Keratinocyte (primary cell): ENCODE data around the gene CACNA2D2. TPM values are rescaled to one million over a fixed set of nuclear protein-coding genes. Genes with fewer than 3 reads are reported as not detected.
A peak's percentile ranks its signal among the peaks of the same experiment; 100 is the strongest.

Experiments used
- DNase-seq: peaks from one replicate; pipeline ENCODE4 v3.0.0-alpha.2; 2011; ENCODE audit warnings: low read depth, missing footprints, low spot score
- FAIRE-seq: peaks from 2 replicates; lab custom pipeline; 2011; peaks lifted over from hg19 to GRCh38; lab: Jason Lieb, UNC
- H2AFZ ChIP-seq: 2 replicates; pipeline ENCODE4 v1.6.0; 2012; ENCODE audit warnings: low read length, control low read depth, inconsistent platforms; ENCODE audit not compliant: control insufficient read depth
- H3K27ac ChIP-seq: 2 replicates; pipeline ENCODE4 v1.5.1; 2011; ENCODE audit warnings: low read length; ENCODE audit not compliant: control insufficient read depth, insufficient read depth
- H3K27me3 ChIP-seq: 3 replicates; pipeline ENCODE4 v1.6.0; 2011; ENCODE audit warnings: low read length; ENCODE audit not compliant: control insufficient read depth, insufficient read depth; ENCODE audit errors: extremely low read depth
- H3K36me3 ChIP-seq, 2 experiments: 2 replicates in 1 of 2; 3 replicates in 1 of 2; pipeline ENCODE4 v1.5.1; 2011; ENCODE audit warnings: low read length in 2 of 2, mild to moderate bottlenecking in 1 of 2; ENCODE audit not compliant: control insufficient read depth in 2 of 2, insufficient read depth in 2 of 2; ENCODE audit errors: extremely low read depth in 1 of 2
- H3K4me1 ChIP-seq: 3 replicates; pipeline ENCODE4 v1.5.1; 2011; ENCODE audit warnings: low read length; ENCODE audit not compliant: control insufficient read depth, insufficient read depth; ENCODE audit errors: extremely low read depth
- H3K4me2 ChIP-seq: 3 replicates; pipeline ENCODE4 v1.6.0; 2011; ENCODE audit warnings: low read depth, low read length; ENCODE audit not compliant: control insufficient read depth, insufficient read depth; ENCODE audit errors: extremely low read depth
- H3K4me3 ChIP-seq, 3 experiments: fragments of 200-600 bp in 1 of 3; sonication (generic) in 1 of 3; 2 replicates in 2 of 3; 3 replicates in 1 of 3; pipeline ENCODE4 v1.5.1; 2011 to 2016; ENCODE audit warnings: low read length in 3 of 3, mild to moderate bottlenecking in 3 of 3, control low read depth in 2 of 3, inconsistent platforms in 1 of 3, low read depth in 1 of 3, mixed read lengths in 1 of 3, mixed run types in 1 of 3, moderate library complexity in 1 of 3; ENCODE audit not compliant: control insufficient read depth in 2 of 3, insufficient read depth in 2 of 3; ENCODE audit errors: extremely low read depth in 1 of 3
- H3K79me2 ChIP-seq: 2 replicates; pipeline ENCODE4 v1.6.0; 2012; ENCODE audit warnings: low read length; ENCODE audit not compliant: control insufficient read depth, insufficient read depth
- H3K9ac ChIP-seq: 3 replicates; pipeline ENCODE4 v1.6.0; 2011; ENCODE audit warnings: low read length; ENCODE audit not compliant: control insufficient read depth, insufficient read depth; ENCODE audit errors: extremely low read depth
- H3K9me1 ChIP-seq: 3 replicates; pipeline ENCODE4 v1.6.0; 2011; ENCODE audit warnings: low read length; ENCODE audit not compliant: control insufficient read depth, insufficient read depth; ENCODE audit errors: extremely low read depth
- H3K9me3 ChIP-seq: 2 replicates; pipeline ENCODE4 v1.5.1; 2012; ENCODE audit warnings: low read depth, low read length; ENCODE audit not compliant: control insufficient read depth
- H4K20me1 ChIP-seq: 3 replicates; pipeline ENCODE4 v1.6.0; 2011; ENCODE audit warnings: low read length; ENCODE audit not compliant: control insufficient read depth, insufficient read depth; ENCODE audit errors: extremely low read depth
- EZH2 ChIP-seq: IDR thresholded peaks from one replicate; pipeline ENCODE4 v1.6.1; 2012; ENCODE audit warnings: inconsistent platforms, mild to moderate bottlenecking, low read length, moderate library complexity
- dilution Hi-C: fragments of 300-500 bp; cut with MboI; formaldehyde crosslinking; loops from one replicate; pipeline ENCODE4 v1.7.0; 2020; ENCODE audit warnings: low sequenced_read_pairs; ENCODE audit not compliant: extremely low pct_ligation_motif_present
- polyA plus RNA-seq, 5 experiments: library from polyadenylated mRNA; depleted of rRNA in 3 of 5; stranded (reverse) in 3 of 5; stranded (forward) in 1 of 5; unstranded in 1 of 5; fragments of >200 nt; gene quantifications; 1 replicate in 1 of 5; 2 replicates in 3 of 5; 3 replicates in 1 of 5; pipeline versions ENCODE4 v1.2.1 to v1.2.3, GENCODE V29; 2011 to 2012; ENCODE audit warnings: missing spikeins in 2 of 5, low read depth in 1 of 5, low replicate concordance in 1 of 5
- TF ChIP-seq, protein P1 (sequence below), 3 experiments: IDR thresholded peaks in 1 of 3; conservative IDR thresholded peaks in 1 of 3; optimal IDR thresholded peaks in 1 of 3; 2 replicates in 2 of 3; 3 replicates in 1 of 3; pipeline versions ENCODE3 to v1.5.1; 2011; ENCODE audit warnings: low read length in 3 of 3, mild to moderate bottlenecking in 3 of 3, moderate library complexity in 2 of 3, control low read depth in 1 of 3, inconsistent platforms in 1 of 3; ENCODE audit not compliant: insufficient read depth in 2 of 3; ENCODE audit errors: extremely low read depth in 1 of 3

CACNA2D2 gene
- polyA plus RNA-seq, 1 donor (not counting 4 experiments of a cell fraction or from before 2014, with no cell fraction given), result 0.04 TPM

DNA sequence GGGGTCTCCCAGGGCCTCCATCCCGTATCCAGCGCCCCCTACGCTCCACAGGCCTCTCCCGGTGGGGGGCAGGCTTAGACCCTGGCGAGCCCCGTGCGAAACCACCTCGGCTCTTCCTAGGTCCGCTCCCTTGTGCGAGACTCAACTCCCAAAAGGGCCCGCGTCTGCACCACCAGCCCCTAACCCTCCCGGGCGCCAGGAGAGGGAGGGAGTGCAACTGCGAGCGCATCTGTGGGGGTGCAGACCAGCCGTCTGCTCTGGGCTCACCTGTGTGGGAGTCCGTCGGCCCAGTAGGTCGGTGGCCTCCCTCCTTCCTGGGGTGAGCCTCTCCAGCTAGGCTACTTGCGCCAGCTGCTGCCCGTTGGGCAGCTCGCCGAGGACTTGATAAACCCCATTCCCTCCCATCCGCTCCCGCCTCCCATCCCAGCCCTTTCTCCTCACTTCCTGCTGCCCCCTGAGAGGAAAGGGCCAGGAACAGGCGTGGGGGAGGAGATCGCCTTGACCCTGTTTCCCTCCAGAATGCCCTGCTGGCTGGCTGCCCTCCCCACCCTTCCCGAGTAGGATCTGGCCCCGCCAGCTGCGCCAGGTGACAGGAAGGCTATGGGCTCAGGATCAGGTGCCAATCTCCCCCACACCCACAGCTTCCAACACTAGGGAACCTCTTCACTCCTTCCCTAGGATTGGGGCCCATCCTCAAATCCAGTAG, 180.9 kb downstream of the CACNA2D2 start, which contains the start of gene HYAL2:
Gene HYAL2 (minus strand): TSS at position 360 of the 706 bp plus-strand sequence. CDS start 2,256 bp downstream, outside the sequence.
- Histone ChIP-seq H4K20me1 (no peaks in the 10 kb centered on the region), H3K27me3 (no peaks in the 10 kb centered on the region), H3K4me1 (peaks cover 38% of the 10 kb centered on the region), H3K4me3 (peak within 1 kb of the TSS; percentile 52 to 89 (median 84)), H3K27ac (peak within 1 kb of the TSS; percentile 99), H3K36me3 (peaks cover 22 to 31% of the 10 kb centered on the region in 2 experiments), H3K79me2 (peaks cover 48% of the 10 kb centered on the region), H3K9ac (peak within 1 kb of the TSS; percentile 98), H3K9me3 (no peaks in the 10 kb centered on the region), H3K9me1 (peaks cover 3% of the 10 kb centered on the region), H3K4me2 (peak within 1 kb of the TSS; percentile 99), H2AFZ (peak within 1 kb of the TSS; percentile 96)
- FAIRE-seq (no peak), DNase-seq (no peak)
- no peak for TF ChIP-seq EZH2
- TF ChIP-seq, protein P1, sequence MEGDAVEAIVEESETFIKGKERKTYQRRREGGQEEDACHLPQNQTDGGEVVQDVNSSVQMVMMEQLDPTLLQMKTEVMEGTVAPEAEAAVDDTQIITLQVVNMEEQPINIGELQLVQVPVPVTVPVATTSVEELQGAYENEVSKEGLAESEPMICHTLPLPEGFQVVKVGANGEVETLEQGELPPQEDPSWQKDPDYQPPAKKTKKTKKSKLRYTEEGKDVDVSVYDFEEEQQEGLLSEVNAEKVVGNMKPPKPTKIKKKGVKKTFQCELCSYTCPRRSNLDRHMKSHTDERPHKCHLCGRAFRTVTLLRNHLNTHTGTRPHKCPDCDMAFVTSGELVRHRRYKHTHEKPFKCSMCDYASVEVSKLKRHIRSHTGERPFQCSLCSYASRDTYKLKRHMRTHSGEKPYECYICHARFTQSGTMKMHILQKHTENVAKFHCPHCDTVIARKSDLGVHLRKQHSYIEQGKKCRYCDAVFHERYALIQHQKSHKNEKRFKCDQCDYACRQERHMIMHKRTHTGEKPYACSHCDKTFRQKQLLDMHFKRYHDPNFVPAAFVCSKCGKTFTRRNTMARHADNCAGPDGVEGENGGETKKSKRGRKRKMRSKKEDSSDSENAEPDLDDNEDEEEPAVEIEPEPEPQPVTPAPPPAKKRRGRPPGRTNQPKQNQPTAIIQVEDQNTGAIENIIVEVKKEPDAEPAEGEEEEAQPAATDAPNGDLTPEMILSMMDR (optimal IDR thresholded peaks at IDR 0.05 in 1 of 3, IDR thresholded peaks at IDR 0.05 in 1 of 3, conservative IDR thresholded peaks at IDR 0.05 in 1 of 3; ENCODE audit: extremely low read depth in 1 of 3, insufficient read depth in 2 of 3, low read length in 3 of 3), result no peak
- dilution Hi-C loops, result no loop called here

DNA sequence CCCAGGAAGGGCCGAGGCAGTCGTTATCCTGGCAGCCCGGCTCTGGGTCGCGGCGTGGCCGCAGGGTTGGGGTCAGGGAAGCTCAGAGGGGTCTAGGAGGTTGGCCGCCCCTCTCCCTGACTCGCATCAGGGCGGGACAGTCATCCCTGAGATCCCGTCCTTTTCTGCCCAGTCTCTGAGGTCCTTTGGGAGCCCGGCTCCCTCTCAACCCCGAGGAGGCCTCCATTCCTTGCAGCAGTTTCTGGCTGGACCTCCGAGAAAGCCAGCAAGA, 181.4 kb downstream of the CACNA2D2 start:
- TF ChIP-seq, protein P1 (optimal IDR thresholded peaks at IDR 0.05 in 1 of 3, IDR thresholded peaks at IDR 0.05 in 1 of 3, conservative IDR thresholded peaks at IDR 0.05 in 1 of 3; ENCODE audit: extremely low read depth in 1 of 3, insufficient read depth in 2 of 3, low read length in 3 of 3), result no peak
- no peak for TF ChIP-seq EZH2
- H4K20me1 ChIP-seq, result no peaks in the 10 kb centered on the region
- peaks cover 3% of the 10 kb centered on the region for H3K9me1 ChIP-seq
- dilution Hi-C loops, result no loop called here
- DNase-seq, result no peak
- no peaks in the 10 kb centered on the region for H3K27me3 ChIP-seq
- FAIRE-seq, result no peak
- H2AFZ ChIP-seq, result no peak overlapping the region
- no peak overlapping the region for H3K9ac ChIP-seq
- H3K4me3 ChIP-seq, result no peak overlapping the region
- H3K36me3 ChIP-seq, result peaks cover 22 to 36% of the 10 kb centered on the region in 2 experiments
- peaks cover 43% of the 10 kb centered on the region for H3K79me2 ChIP-seq
- H3K4me1 ChIP-seq, result peaks cover 38% of the 10 kb centered on the region
- H3K4me2 ChIP-seq, result peak overlapping the region; percentile 99
- no peaks in the 10 kb centered on the region for H3K9me3 ChIP-seq
- H3K27ac ChIP-seq, result no peak overlapping the region
